Sigmoid colon (tissue), 7 donors: ENCODE measurements around the gene NTHL1. TPM values are rescaled to one million over a fixed set of nuclear protein-coding genes. Genes with fewer than 3 reads are reported as not detected.
"Not testable (repeated sequence)": the region's sequence is repeated elsewhere in the genome, so short reads cannot be mapped to it uniquely, and the experiment has no call there.

Experiments used
- DNase-seq: peaks from one replicate; pipeline ENCODE4 v3.0.0-alpha.2; 2019
- H3K27ac ChIP-seq, 4 donors: fragments of 200-600 bp; sonication (generic); one replicate each; pipeline ENCODE4 v1.5.1; 2016 to 2019; ENCODE audit warnings: mild to moderate bottlenecking in 1 of 4
- H3K27me3 ChIP-seq, 3 donors: fragments of 200-600 bp; sonication (generic); one replicate each; pipeline ENCODE4 v1.5.1; 2019; ENCODE audit warnings: mild to moderate bottlenecking in 1 of 3
- H3K36me3 ChIP-seq, 4 donors: fragments of 200-600 bp; sonication (generic); one replicate each; pipeline ENCODE4 v1.5.1; 2016 to 2019
- H3K4me1 ChIP-seq, 4 donors: fragments of 200-600 bp; sonication (generic); one replicate each; pipeline ENCODE4 v1.5.1; 2017 to 2019
- H3K4me3 ChIP-seq, 4 donors: fragments of 200-600 bp; sonication (generic); one replicate each; pipeline ENCODE4 v1.5.1; 2017 to 2019; ENCODE audit warnings: mild to moderate bottlenecking in 2 of 4, moderate library complexity in 1 of 4
- H3K9me3 ChIP-seq, 4 donors: fragments of 200-600 bp in 3 of 4; sonication (generic) in 3 of 4; one replicate each; pipeline versions ENCODE4 v1.5.1 to v1.6.1; 2013 to 2019
- EP300 ChIP-seq, 4 donors: sonication (generic); formaldehyde crosslinking; IDR thresholded peaks; one replicate each; pipeline ENCODE4 v1.6.1; 2017; ENCODE audit warnings: antibody characterized with exemption in 4 of 4
- POLR2A ChIP-seq, 2 donors: fragments of 450-650 bp; IDR thresholded peaks; one replicate each; pipeline ENCODE4 v1.6.1; 2016; ENCODE audit warnings: antibody characterized with exemption in 2 of 2, mild to moderate bottlenecking in 2 of 2, moderate library complexity in 2 of 2
- POLR2AphosphoS5 ChIP-seq, 4 donors: sonication (generic); formaldehyde crosslinking; IDR thresholded peaks; one replicate each; pipeline ENCODE4 v1.6.1; 2017; ENCODE audit warnings: antibody characterized with exemption in 4 of 4
- WGBS, 2 donors: extraction: QIAGEN DNeasy Blood & Tissue Kit; methylation state at CpG; one replicate each; pipeline ENCODE4 v1.1.7; 2013; 5-methylcytosine and 5-hydroxymethylcytosine counted together
- intact Hi-C: fragments of 100-400 bp; cut with DNase I; formaldehyde crosslinking; loops from one replicate; pipeline ENCODE4 v1.15.1; 2023
- polyA plus RNA-seq, 3 donors: library from polyadenylated mRNA; stranded (reverse); fragments of 200-250 nt; gene quantifications; one replicate each; pipeline ENCODE4 v1.2.3, GENCODE V29; 2013
- total RNA-seq, 4 donors: library from RNA; depleted of rRNA; stranded (reverse); fragments of >200 nt; gene quantifications; one replicate each; pipeline ENCODE4 v1.1.0, GENCODE V29; 2016
- TF ChIP-seq, protein P1 (sequence below), 4 experiments: fragments of 450-650 bp in 3 of 4; fragments of 200-600 bp in 1 of 4; IDR thresholded peaks; one replicate each; pipeline ENCODE4 v1.5.1; 2016 to 2019; ENCODE audit warnings: antibody characterized with exemption in 4 of 4, mild to moderate bottlenecking in 3 of 4, moderate library complexity in 2 of 4
- donor health status: healthy with polysubstance abuse.
- donor health status: Bipolar disorder and iron deficiency.
- donor health status: healthy.

NTHL1 gene
- total and polyA plus RNA-seq, 7 donors = 18.4 to 44.5 (median 28.5) TPM

DNA sequence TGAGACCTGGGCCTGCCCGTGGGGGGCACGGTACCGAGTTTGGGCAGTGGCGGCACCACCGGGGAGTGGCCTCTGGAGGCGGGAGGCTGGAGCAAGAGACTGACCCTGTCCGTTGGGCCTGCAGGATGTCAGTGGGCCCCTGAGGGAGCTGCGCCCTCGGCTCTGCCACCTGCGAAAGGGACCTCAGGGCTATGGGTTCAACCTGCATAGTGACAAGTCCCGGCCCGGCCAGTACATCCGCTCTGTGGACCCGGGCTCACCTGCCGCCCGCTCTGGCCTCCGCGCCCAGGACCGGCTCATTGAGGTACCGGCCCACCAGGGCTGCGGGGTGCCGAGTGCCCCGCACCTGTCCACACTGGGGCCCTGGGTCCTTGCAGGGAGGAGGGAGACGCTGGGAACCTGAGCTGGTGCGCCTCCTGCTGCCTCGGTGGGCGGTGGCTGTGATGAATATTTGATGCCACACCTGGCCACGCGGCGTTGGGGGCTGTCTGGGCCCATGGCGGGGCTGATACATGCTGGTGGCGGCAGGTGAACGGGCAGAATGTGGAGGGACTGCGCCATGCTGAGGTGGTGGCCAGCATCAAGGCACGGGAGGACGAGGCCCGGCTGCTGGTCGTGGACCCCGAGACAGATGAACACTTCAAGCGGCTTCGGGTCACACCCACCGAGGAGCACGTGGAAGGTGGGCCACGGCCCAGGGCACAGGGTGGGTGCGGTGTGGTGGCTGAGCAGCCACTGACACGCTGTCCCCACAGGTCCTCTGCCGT lies 11.3 kb downstream of the NTHL1 start:
- peaks cover 0 to 6% (median 2%) of the 10 kb centered on the region in 4 donors for H3K36me3 ChIP-seq
- H3K27me3 ChIP-seq = no peaks in the 10 kb centered on the region
- peaks cover 0 to 80% (median 78%) of the 10 kb centered on the region in 4 donors for H3K4me1 ChIP-seq
- intact Hi-C loops = no loop called here
- 83 to 87% methylated on average over 47 of the region's 47 CpGs for WGBS, 2 donors
- H3K4me3 ChIP-seq = peak overlapping the region in 3 of 4 donors; percentile 4 to 30 (median 29)
- H3K27ac ChIP-seq = peak overlapping the region; percentile 78 to 90 (median 82)
- peak; percentile 65 for DNase-seq
- TF ChIP-seq POLR2A (IDR thresholded peaks at IDR 0.05) (no peak), POLR2AphosphoS5 (IDR thresholded peaks at IDR 0.05) (no peak), EP300 (IDR thresholded peaks at IDR 0.05) (no peak)
- TF ChIP-seq, protein P1, sequence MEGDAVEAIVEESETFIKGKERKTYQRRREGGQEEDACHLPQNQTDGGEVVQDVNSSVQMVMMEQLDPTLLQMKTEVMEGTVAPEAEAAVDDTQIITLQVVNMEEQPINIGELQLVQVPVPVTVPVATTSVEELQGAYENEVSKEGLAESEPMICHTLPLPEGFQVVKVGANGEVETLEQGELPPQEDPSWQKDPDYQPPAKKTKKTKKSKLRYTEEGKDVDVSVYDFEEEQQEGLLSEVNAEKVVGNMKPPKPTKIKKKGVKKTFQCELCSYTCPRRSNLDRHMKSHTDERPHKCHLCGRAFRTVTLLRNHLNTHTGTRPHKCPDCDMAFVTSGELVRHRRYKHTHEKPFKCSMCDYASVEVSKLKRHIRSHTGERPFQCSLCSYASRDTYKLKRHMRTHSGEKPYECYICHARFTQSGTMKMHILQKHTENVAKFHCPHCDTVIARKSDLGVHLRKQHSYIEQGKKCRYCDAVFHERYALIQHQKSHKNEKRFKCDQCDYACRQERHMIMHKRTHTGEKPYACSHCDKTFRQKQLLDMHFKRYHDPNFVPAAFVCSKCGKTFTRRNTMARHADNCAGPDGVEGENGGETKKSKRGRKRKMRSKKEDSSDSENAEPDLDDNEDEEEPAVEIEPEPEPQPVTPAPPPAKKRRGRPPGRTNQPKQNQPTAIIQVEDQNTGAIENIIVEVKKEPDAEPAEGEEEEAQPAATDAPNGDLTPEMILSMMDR (IDR thresholded peaks at IDR 0.05) = no peak
- H3K9me3 ChIP-seq = no peaks in the 10 kb centered on the region

DNA sequence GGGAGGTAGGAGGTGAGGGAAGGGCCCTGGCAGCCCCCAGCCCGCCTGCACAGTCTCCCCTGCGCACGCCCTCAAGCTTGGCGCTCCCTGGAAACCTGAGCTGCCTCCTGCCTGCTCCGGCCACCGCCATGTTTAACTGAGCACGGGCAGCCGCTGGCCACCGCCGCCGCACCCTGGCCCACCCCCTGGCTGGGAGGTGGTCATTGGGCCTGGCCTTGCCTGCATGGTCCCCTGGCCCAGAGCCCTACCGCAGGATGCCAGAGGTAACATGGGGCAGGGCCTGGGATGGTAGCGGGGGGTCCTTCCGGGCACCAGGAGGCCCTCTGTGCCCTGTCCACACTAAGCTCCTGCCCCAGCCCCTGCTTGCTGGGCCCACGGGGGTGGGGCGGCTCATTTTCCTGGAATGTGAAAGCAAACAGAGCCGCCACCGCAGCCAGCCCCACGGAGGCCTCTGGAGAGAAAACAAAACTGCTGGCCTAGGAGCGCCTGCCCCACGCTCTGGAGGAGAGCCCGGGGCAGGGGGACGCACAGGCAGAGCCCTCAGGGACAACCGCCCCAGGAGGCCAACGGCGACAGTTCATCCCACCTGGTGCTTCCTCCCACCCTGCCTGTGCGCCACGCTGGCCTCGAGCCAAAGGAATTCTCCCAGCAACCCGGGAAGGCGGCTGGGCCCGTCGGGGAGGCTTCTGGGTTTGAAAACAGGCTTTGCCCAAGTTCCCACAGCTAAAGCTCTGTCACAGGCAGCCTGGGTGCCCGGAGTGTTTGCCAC lies 12.0 kb downstream of the NTHL1 start:
- DNase-seq = peak; percentile 84
- H3K4me3 ChIP-seq = peak overlapping the region in 3 of 4 donors; percentile 4 to 30 (median 29)
- WGBS, 2 donors = 46 to 58% methylated on average over 34 of the region's 34 CpGs
- TF ChIP-seq POLR2AphosphoS5 (IDR thresholded peaks at IDR 0.05) = no peak
- TF ChIP-seq, protein P1 (IDR thresholded peaks at IDR 0.05) = no peak
- no peak for TF ChIP-seq POLR2A (IDR thresholded peaks at IDR 0.05)
- no peak for TF ChIP-seq EP300 (IDR thresholded peaks at IDR 0.05)
- peak overlapping the region; percentile 78 to 90 (median 82) for H3K27ac ChIP-seq
- H3K9me3 ChIP-seq = no peaks in the 10 kb centered on the region
- intact Hi-C loops = no loop called here
- H3K27me3 ChIP-seq = no peaks in the 10 kb centered on the region
- peaks cover 0 to 6% (median 2%) of the 10 kb centered on the region in 4 donors for H3K36me3 ChIP-seq
- peaks cover 0 to 76% (median 75%) of the 10 kb centered on the region in 4 donors for H3K4me1 ChIP-seq

DNA sequence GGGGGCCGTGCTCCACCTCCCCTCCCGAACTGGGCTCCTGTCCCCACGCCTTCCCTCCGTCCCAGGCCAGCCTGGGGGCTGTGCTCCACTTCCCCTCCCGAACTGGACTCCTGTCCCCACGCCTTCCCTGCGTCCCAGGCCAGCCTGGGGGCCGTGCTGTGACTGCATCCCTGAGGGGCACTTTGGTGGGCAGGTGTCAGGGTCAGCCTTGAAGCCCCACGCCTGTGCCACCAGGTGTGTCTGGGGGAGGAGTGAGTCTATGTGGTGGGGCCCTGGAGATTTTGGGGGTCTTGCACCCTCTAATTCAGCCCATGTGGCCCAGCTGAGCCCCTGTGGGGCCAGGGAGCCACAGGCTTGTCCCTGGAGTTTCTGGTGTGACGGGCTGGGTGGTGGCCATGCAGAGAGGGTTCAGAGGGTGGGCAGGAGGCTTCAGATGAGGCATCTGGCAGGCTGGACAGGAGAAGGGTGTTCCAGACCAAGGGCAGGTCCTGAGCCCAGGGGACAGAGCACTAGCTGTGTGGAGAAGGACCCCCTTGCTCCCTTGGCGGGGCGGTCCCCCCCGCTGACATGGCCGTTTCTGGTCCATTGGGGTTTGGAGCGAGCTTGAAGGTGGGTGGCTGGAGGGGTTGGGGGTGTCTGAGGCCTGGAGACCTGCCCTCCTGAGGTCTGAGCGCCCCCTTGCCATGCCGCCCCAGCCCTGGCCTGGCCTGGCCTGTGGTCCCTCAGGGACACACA lies 12.8 kb downstream of the NTHL1 start:
- Histone ChIP-seq H3K27me3 (no peaks in the 10 kb centered on the region), H3K9me3 (no peaks in the 10 kb centered on the region), H3K4me1 (peaks cover 0 to 71% (median 68%) of the 10 kb centered on the region in 4 donors), H3K27ac (peak overlapping the region; percentile 78 to 90 (median 82)), H3K4me3 (peak overlapping the region in 2 of 4 donors; percentile 29 to 30), H3K36me3 (peaks cover 0 to 9% (median 3%) of the 10 kb centered on the region in 4 donors)
- no peak for DNase-seq
- intact Hi-C loops = no loop called here
- no peak for TF ChIP-seq POLR2A (IDR thresholded peaks at IDR 0.05)
- 83 to 86% methylated on average over 17 of the region's 17 CpGs for WGBS, 2 donors

DNA sequence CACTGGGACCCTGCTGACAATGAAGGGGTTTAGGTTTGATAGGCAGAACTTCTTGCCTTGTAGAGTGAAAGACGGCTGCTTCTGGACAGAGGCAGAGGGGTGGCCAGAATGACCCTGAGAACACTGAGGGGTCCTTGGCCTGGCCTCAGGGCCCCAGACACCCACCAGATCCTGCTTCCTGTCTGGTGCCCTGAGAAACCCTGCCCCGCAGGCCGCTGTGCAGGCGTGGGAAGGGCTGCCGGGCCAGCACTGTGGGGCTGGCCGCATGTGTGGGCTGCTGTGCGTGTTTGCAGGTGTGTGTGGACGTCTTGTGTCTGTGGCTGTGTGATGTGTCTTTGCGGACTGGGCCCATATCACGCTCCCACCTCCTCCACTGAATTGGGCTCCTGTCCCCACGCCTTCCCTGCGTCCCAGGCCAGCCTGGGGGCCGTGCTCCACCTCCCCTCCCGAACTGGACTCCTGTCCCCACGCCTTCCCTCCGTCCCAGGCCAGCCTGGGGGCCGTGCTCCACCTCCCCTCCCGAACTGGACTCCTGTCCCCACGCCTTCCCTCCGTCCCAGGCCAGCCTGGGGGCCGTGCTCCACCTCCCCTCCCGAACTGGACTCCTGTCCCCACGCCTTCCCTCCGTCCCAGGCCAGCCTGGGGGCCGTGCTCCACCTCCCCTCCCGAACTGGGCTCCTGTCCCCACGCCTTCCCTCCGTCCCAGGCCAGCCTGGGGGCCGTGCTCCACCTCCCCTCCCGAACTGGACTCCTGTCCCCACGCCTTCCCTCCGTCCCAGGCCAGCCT lies 13.5 kb downstream of the NTHL1 start:
- H3K27me3 ChIP-seq, H3K9me3 ChIP-seq, intact Hi-C loops, DNase-seq: not testable (repeated sequence)
- Histone ChIP-seq H3K27ac (peak overlapping the region; percentile 86 to 94 (median 92)), H3K4me3 (peak overlapping the region; percentile 3 to 36 (median 30)), H3K4me1 (peaks cover 0 to 64% (median 60%) of the 10 kb centered on the region in 4 donors), H3K36me3 (peaks cover 0 to 12% (median 3%) of the 10 kb centered on the region in 4 donors)
- WGBS, 2 donors = 75 to 86% methylated on average over 16 of the region's 32 CpGs
